ENCODE measurements around the gene NLGN1.

Gene NLGN1

DNA sequence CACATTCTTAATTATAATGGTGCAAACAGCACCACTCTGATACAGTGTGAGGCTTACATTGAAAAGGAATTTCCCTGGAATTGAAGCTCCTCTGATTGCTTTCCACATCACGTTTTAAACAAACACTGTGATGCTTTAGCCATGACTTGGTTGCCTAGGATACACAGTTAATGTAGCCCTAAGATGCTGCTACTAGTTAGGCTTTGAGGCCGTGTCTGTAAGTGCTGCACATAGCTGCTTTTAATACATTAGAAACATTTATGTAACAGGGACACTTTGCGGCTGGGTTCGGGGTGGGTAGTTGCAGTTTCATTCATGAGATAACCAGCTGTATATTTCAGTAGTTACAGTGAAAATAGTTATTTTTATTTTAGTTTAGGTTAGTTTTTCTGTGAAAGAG, 334.7 kb downstream of the NLGN1 start:
- no peak for FAIRE-seq

DNA sequence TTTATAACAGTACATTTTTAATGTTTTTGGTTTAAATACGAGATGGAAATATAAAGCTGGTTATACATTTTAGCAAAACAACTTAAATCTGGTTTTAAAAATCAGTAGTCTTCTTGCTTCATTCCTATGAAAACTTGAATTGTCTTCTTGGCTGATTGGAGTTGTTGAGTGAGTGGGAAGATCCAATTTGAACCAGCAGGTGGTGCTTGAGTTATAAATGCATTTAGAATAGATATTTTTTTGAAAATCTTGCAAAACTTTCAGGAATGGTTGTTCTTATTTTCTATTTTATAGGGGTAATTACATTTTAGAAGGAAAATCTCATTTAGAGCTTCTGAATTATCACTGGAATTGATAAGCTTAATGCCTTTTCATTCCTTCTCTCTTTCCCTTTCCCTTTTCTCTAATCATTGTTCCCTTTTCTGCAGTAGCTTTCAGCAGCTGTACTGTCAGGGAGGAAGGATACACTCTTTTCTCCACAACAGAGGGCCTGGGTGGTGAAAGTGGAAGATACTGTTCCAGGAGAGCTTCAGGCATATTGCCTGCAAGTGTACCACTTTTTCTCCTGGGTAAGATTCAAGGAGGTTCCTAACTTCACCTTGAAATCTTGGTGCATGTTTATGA, 335.6 kb downstream of the NLGN1 start:
- no peak for FAIRE-seq

DNA sequence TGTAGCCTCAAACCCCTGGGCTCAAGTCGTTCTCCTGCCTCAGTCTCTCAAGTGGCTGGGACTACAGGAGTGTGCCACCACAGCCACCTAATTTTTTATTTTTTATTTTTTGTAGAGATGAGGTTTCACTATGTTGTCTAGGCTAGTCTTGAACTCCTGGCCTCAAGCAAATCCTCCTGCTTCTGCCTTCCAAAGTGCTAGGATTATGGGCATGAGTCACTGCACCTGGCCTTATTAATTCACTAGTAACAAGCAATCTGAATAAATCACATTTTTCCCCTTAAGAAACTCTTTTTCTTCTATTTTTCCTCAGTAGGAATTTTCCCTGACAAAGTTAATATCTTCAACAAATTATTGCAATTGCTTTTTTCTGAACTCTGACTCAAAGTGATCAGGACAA, 336.9 kb downstream of the NLGN1 start:
- FAIRE-seq: no peak

DNA sequence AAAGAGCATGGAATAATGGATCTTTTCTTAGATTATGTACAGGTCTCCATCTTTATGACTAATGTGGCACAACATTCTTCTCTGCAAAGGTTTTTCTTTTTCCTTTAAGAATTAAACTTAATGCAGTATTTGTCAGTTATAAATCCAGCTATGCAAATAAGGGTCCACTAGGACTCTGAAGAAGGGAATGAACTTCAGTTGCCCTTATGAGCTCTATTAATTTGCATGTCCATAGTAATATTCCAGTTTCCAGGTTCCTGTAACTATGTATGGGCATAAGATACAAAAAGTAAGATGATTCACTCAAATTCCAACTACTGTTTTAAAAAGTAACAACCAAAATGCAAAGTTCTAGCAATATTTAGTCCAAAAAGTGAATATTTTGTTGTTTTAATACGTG, 337.4 kb downstream of the NLGN1 start:
- no peak for FAIRE-seq

DNA sequence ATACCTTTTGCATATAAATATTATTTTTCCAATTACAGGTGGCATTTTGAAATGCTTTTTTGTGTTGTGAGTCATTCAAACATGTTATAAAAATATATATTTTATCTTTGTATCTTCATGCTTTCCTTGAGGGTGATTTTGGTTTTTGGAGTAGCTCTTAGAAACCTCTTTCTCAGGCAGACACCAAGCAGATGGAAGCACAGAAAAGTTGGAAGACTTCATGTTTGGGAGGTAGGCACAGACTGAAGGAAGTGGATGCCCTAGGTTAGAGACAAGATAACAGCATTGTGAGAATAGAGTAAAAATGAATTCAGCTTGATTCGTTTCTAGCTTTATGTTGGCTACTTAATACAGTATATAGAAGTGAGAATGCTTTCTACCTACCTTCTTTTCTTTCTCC, 338.3 kb downstream of the NLGN1 start:
- no peak for FAIRE-seq

DNA sequence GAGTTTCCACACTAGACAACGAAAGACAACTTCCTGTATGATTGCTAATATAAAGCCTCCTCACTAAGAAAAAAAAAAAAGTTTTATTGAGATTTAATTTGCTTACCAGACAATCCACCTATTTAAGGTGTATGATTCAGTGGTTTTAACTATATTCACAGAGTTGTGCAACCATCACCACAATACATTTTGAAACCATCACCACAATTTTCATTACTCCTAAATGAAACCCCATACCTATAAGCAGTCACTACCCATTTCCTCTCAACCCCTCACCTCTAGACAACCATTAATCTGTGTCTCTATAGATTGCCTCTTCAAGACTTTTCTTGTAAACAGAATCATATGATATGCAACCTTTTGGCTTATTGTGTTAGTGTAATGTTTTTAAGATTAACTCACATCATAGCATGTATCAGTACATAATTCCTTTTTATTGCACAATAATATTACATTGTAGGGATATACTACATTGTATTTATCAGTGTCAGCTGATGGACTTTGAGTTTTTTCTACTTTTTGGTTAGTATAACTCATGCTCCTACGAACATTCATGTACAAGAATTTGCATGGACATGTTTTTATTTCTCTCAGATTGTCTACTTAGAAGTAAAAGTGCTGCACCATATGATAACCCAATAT, 339.7 kb downstream of the NLGN1 start:
- no peak for FAIRE-seq

DNA sequence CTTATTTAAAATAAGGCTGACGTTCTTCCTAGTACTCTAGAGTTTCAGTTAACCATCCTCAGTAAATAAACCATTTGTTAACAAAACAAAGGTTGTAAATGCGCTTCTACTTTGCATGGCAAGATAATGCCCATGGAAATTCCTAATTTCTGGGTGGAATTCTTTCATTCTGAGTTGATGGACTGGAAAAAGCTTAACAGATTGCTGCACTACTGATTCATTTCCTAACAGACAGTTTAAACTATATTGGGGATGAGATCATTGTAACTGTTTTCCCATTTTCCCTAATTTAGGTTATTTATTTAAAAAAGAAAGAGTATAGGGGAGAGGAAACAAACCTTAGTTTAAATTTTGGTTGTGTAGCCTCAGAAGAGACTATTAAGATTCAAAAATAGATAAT, 342.2 kb downstream of the NLGN1 start:
- FAIRE-seq: no peak

DNA sequence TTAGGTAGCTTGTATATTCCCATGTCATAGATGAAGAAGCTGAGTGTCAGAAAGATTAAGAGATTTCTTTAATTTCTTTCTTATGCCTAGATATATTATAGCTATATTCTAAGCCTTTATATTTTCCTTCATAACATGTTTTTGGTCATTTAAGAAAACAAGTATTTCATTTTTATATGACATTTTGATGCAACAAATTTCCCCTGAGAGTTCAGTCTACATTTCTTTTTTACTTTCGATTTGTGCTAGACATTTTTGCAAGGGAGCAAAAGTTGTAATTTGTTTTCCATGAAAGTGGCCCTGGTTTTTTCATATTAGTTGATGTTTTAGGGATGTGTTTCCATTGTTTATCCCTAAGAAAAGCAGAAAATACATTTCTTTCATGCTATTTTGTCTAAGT, 344.9 kb downstream of the NLGN1 start:
- FAIRE-seq: peak; percentile 47

DNA sequence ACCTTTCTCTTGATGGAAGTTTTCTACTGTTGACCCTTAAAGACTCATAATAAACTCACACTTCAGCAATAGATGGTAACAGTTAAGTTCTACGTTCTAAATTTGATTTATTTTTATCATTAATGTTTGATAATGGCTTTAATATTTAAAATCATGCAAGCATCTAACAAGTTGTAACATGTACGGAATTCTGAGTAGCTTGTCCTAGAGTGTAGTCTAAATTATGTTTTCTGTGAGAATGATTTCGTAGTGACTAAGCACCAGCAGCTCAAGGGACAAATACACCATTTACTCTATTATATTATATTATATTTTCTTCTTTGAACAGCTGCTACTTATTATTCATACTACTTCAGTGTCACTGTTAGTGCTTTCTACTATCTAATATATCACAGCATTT, 345.6 kb downstream of the NLGN1 start:
- no peak for FAIRE-seq

DNA sequence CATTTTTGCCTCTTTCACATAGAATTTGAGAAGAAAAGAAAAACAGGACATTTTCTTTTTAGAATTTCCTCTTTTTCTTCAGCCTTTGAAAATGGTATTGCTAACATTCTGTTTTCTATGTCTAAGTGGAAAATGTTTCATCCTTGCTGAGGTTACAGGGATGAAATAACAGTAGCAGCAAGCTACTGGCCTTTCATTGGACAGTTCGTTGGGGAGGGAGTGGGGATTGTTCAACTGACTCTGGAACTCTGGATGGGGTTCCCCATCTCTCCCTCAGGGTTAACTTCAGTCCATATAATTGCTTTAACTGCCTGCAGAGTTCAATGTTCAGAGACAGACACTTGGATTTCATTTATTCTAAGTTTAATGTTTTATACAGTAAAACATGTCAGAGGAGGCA, 346.0 kb downstream of the NLGN1 start:
- no peak for FAIRE-seq

DNA sequence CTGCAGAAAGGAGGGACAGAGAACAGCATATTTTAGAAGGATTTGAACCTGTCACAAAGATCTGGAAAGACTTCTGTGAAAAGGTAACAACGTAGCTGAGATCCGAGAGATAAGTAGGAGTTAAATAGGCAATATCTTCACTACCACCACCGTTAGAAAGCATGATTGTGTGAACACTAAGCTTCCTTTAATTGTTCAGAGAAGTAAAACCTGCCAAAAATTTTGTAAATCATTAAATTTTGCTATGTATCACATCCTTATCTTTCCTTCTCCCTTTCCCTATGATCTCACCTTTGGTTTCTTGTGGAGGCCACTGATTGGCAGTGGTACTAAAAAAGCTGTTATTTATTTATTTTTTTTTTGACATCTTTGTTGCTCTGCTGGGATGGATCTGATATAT, 346.9 kb downstream of the NLGN1 start:
- no peak for FAIRE-seq

DNA sequence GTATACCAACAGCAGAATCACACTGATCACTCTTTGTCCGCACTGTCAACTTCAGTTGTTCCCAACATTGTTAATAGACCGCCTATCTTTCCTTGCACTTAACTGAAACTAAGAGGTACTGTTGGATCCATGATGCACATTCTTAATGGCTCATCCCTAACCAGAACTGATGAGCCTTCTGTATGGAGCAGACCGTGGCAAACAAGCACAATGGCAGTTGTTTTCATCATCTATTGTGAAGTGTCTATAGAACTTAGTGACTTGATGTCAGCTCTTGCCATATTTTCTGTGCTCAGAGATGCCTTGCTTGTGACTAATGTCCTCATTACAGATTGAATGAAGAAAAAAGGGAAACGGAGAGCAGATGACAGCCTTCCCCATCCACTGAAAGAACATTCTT, 347.4 kb downstream of the NLGN1 start:
- no peak for FAIRE-seq

DNA sequence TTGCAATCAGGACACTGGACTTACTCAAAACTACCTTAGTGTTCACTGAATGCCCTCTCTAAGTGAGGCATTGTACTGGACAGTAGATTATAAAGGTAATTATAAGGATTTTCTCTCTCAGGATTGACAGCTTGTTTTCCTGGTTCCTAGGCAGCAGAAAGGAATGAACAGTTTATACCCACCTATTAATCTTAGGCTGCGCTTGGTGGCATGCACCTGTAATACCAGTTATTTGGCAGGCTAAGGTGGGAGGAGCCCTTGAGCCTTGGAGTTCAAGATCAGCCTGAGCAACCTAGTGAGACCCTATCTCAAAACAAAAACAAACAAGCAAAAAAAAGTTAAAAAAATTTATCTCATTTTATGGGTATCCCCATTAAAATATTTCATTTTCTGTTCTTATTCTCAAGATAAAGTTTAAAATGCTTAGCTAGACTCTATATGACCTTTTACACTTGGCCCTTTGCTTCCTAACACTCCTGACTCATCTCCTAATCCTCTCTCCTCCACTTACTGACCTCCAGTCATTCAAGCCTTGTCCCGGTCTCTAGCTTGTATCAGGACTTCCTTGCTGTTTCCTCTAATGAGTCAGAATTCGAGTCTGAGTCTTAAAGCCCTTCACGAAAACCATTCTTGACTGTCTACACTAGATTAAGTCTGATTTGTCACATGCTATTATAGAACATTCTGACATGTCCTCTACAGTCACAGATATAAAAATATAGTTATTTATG, 348.6 kb downstream of the NLGN1 start:
- no peak for FAIRE-seq

DNA sequence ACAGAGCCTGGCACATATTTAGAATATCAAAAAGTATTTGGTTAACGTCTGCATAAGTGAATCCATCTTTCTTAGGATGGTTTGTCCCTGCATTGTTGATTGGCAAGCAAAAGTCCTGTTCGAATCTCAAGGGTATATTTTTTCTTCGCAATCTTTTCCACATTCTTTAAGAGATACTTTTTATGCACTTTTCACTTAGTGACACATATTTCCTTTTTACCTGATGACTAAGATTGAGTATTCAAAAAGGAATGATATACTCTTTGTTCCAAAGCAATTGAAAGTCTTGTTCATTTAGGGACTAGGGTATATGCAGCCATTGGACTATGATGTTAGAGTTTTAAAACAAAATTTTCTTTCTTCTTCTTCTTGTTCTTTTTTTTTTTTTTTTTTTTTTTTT, 349.9 kb downstream of the NLGN1 start:
- no peak for FAIRE-seq

DNA sequence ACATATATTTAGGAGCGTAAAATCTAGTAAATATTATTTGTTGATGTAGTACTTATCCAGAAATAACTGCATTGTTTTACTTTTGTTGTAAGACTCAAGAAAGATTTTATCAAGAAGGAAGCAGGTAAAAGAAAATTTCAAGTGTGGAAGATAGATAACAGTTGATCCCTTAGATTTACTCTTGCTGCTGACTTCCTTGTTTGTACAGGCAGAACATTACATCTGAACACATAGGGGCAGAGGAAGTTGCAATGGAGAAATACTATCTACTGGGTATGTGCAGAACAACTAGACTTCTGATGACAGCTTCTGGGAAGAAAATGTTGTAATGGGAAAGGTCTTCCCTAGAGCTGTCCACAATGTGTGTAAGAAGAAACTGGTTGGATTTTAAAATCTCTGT, 350.6 kb downstream of the NLGN1 start:
- FAIRE-seq: no peak

DNA sequence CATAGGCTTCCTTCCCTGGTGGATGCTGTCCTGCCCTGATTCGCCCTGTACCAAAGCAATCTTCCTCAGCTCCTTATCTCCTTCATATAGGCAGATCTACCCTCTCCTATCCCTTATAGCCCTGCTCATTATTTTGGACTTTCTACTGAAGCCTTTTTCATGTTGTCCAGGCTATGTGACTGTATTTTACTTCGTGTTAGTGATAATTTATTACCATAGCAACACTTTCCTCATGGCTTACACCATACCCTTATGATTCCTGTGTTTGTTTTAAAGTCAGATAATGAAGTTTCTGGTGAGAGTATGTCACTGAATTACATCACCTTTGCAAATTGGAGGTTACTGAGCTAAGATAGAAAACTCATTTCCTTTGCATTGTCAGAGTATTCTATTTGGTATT, 352.6 kb downstream of the NLGN1 start:
- FAIRE-seq: no peak

DNA sequence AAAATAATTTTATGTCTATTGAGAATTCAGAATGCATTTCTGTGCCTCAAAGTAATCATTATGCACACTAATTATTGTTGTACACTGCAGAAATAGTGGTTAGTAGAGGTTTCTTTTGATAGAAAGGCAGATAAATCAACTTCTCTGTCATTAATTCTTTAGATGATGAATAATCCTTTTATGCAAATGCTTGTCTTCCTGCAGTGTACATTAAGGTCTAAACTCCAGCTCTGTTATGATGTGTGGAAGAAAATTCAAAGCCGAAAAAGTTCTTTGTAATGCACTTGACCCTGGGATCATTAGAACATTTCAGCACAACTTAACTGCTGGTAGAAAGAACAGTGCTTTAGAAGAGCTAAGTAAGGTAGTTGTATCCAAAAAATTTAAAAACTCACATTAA, 353.0 kb downstream of the NLGN1 start:
- FAIRE-seq: no peak

DNA sequence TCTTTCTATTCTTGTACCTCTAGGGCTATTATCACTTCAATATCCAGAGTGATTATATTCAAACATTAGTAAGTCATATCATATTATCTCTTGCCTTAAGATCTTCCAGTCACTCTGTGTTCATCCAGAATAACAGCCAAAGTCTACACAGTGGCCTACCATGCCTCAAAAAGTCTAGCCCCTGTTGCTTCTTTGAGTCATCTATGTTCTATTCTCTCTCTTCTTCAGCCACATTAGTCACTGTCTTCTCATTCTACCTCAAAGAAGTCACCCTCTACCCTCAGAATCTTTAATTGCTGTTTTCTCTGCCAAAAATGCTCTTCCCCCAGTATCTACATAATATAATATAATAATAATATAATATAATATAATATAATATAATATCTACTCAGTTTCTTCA, 356.0 kb downstream of the NLGN1 start:
- FAIRE-seq: no peak

DNA sequence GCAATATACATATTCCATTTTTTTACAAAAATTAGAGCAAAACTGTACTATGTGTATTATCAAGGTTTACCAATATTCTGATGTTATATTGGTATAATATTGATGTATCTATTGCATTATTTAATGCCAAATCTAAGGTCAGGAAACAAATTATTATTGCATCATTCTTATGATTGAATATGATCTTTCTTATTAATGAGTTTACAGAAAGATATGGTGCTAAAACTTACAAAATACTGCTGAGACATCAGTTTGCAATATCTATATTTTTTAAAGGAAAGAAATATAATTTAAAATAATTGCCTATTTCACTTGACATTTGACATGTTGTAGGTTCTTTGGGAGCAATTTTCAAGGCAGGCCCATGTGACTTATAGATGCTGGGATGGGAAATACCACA, 357.6 kb downstream of the NLGN1 start:
- FAIRE-seq: no peak

DNA sequence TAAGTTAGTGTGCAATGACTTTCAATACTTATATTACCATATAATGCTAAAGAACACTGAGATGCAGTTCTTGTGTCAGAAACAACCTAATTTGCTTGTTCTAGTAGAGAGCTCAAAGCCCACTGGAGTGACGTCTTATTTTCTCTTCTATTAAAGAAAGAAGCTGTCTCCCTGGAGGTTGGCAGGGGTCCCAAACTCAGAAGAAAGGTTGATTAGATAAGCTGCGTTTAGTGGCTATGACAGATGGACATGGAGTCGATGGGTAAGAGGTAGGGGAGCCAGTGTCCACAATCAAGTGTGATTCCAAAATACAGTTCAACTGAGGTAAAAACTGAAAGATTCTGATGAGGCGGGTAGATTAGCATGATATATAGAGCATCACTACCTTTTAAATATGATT, 363.6 kb downstream of the NLGN1 start:
- no peak for FAIRE-seq

DNA sequence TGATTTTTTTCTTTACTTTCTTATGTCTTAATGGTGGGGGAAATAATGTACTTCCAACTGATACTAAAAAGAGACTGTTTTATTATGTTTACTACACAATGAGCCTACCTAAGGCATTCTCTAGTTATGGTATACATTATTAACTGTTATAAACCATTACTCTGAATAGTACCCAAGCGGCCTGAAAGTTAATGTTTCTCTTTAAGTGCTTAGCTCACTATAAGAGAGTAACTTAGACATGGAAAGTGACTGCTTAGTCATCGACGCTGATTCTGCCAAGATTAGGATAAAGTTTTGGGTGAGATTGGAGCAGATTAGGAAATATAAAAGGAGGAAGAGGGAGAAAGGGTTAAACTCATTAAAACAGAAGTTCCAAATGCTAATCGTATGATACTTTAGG, 365.0 kb downstream of the NLGN1 start:
- FAIRE-seq: no peak

DNA sequence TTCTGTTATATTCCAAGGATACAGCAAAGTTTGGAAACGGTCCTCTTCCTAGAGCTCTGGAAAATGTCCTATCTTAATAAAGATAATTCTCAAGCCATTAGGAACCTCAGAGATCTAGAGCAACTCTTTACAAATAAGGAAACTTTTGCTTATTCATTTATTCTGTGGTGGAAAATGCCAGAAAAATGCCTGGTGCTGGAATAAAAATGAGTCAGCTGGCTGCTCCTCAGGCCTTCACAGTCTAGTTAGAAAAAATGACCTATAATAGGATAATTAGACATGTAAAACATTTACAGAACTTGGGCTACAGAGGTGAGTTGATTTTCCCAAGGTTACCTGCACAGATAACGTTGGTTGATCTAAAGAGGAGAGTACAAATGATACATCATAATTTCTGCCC, 372.5 kb downstream of the NLGN1 start:
- FAIRE-seq: no peak

DNA sequence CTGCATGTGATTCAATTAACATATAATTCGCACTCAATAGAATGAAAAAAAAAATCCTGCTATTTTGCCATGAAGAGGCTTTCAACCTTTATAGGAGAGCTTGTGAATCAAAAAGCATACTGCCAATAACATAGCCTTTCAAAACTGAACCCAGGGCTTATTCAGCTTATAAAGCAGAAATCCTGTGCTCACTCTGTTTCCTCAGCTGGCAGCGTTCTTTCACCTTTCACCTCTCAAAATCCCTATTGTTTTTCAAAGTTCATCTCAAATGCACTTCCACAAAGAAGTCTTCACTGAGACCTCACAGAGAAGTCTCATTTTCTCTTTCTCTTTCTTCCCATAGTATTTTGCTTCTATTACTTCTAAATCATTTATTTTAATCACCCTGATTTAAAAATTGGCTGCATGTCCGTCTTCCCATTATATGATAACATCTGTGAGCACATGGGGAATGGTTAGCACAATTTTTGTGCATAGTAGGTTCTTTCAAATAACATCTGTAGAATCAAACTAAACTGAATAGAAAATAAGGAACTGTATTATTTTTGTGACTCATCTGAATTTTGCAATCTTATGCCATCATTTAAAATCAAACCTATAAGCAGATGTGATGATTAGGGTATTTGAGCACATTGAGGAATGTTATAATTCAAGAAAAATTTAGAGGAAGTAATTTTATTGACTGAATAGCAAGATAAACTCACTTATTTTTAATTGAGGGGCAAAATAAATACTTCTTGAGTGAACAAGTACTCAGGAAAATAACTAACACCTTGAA, 373.4 kb downstream of the NLGN1 start:
- no peak for FAIRE-seq

DNA sequence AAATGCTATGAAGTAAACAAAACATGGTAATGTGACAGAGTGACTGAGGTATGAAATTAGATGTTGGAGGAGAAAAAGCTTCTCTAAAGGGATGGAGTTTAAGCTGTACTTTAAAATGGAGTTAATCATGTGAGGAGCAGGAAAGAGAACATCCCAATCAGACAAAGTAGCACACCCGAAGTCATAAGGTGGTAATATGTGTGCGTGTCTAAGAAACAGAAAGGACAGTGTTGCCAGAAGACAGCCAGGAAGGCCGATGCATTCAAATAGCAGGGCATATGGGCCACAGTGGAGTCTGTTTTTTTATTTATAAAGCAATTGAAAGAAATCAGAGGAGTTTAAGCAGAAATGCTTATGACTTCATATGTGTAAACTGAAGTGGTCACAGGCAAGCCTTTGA, 376.3 kb downstream of the NLGN1 start:
- FAIRE-seq: no peak

All from A204.1 (cell line).